Mesenchymal stem cell (in vitro differentiated cells and primary cell): ENCODE results near the gene HNRNPUL1.

Experiments
- DNase-seq: peaks from one replicate; pipeline ENCODE4 v3.0.0-alpha.2; 2013
- H2AFZ ChIP-seq: one replicate; pipeline ENCODE4 v1.6.1; 2013; ENCODE audit warnings: low read depth, mild to moderate bottlenecking, control low read depth, inconsistent platforms, low read length, moderate library complexity
- H2AK5ac ChIP-seq: 2 replicates; pipeline ENCODE4 v1.6.1; 2013; ENCODE audit warnings: low read length, moderate library complexity, mild to moderate bottlenecking, inconsistent platforms; ENCODE audit not compliant: severe bottlenecking
- H2BK120ac ChIP-seq: one replicate; pipeline ENCODE4 v1.6.1; 2013; ENCODE audit warnings: low read depth, mild to moderate bottlenecking, inconsistent platforms, low read length, moderate library complexity
- H2BK12ac ChIP-seq, 2 experiments: one replicate each; pipeline ENCODE4 v1.6.1; 2013; ENCODE audit warnings: inconsistent platforms in 2 of 2, low read length in 2 of 2, mild to moderate bottlenecking in 2 of 2, moderate library complexity in 2 of 2, control low read depth in 1 of 2
- H2BK15ac ChIP-seq: one replicate; pipeline ENCODE4 v1.6.1; 2013; ENCODE audit warnings: mild to moderate bottlenecking, low read depth, inconsistent platforms; ENCODE audit not compliant: poor library complexity, severe bottlenecking
- H2BK5ac ChIP-seq: 2 replicates; pipeline ENCODE4 v1.6.1; 2013; ENCODE audit warnings: low read depth, mild to moderate bottlenecking, low read length, control low read depth, inconsistent platforms; ENCODE audit not compliant: poor library complexity, severe bottlenecking
- H3K14ac ChIP-seq, 2 experiments: one replicate each; pipeline ENCODE4 v1.6.1; 2013; ENCODE audit warnings: inconsistent platforms in 2 of 2, low read length in 2 of 2, control low read depth in 1 of 2, mild to moderate bottlenecking in 1 of 2, moderate library complexity in 1 of 2
- H3K18ac ChIP-seq, 2 experiments: one replicate each; pipeline ENCODE4 v1.6.1; 2013; ENCODE audit warnings: inconsistent platforms in 2 of 2, low read length in 2 of 2, control low read depth in 1 of 2, low read depth in 1 of 2, mild to moderate bottlenecking in 1 of 2
- H3K23ac ChIP-seq, 2 experiments: one replicate each; pipeline ENCODE4 v1.6.1; 2013; ENCODE audit warnings: inconsistent platforms in 2 of 2, low read length in 2 of 2, mild to moderate bottlenecking in 2 of 2, moderate library complexity in 2 of 2, control low read depth in 1 of 2
- H3K27ac ChIP-seq: 2 replicates; pipeline ENCODE4 v1.5.1; 2013; ENCODE audit warnings: mild to moderate bottlenecking, moderate library complexity, low read length, control low read depth, inconsistent platforms; ENCODE audit not compliant: poor library complexity, severe bottlenecking
- H3K27me3 ChIP-seq, 2 experiments: 2 replicates each; pipeline versions ENCODE4 v1.6.1 to v1.7.0; 2013; ENCODE audit warnings: low read length in 2 of 2, mild to moderate bottlenecking in 2 of 2, moderate library complexity in 2 of 2, control low read depth in 1 of 2, inconsistent platforms in 1 of 2; ENCODE audit not compliant: control insufficient read depth in 1 of 2, insufficient read depth in 1 of 2
- H3K36me3 ChIP-seq, 2 experiments: 2 replicates each; pipeline versions ENCODE4 v1.6.1 to v1.7.0; 2013; ENCODE audit warnings: low read length in 2 of 2, control low read depth in 1 of 2, inconsistent platforms in 1 of 2, low read depth in 1 of 2, mild to moderate bottlenecking in 1 of 2; ENCODE audit not compliant: insufficient read depth in 2 of 2, control insufficient read depth in 1 of 2
- H3K4ac ChIP-seq, 2 experiments: one replicate each; pipeline ENCODE4 v1.6.1; 2013; ENCODE audit warnings: inconsistent platforms in 2 of 2, low read length in 2 of 2, mild to moderate bottlenecking in 2 of 2, moderate library complexity in 2 of 2, control low read depth in 1 of 2, low read depth in 1 of 2
- H3K4me1 ChIP-seq: 2 replicates; pipeline ENCODE4 v1.6.1; 2013; ENCODE audit warnings: low read depth, low read length, control low read depth; ENCODE audit not compliant: control insufficient read depth, insufficient read depth
- H3K4me2 ChIP-seq: 2 replicates; pipeline ENCODE4 v1.6.1; 2013; ENCODE audit warnings: low read length, mild to moderate bottlenecking, inconsistent platforms; ENCODE audit not compliant: poor library complexity, severe bottlenecking
- H3K4me3 ChIP-seq, 2 experiments: 2 replicates each; pipeline versions ENCODE4 v1.5.1 to v1.7.0; 2013; ENCODE audit warnings: low read length in 2 of 2, mild to moderate bottlenecking in 2 of 2, control low read depth in 1 of 2, low read depth in 1 of 2; ENCODE audit not compliant: insufficient read depth in 1 of 2
- H3K79me1 ChIP-seq: replicated peaks from 2 replicates; pipeline ENCODE4 v1.6.1; 2013; ENCODE audit warnings: mild to moderate bottlenecking, control low read depth, low read length, inconsistent platforms; ENCODE audit not compliant: poor library complexity, severe bottlenecking
- H3K9ac ChIP-seq: 2 replicates; pipeline ENCODE4 v1.7.0; 2013; ENCODE audit warnings: mild to moderate bottlenecking, low read length, moderate library complexity
- H3K9me3 ChIP-seq: 2 replicates; pipeline ENCODE4 v1.7.0; 2013; ENCODE audit warnings: mild to moderate bottlenecking, low read length; ENCODE audit not compliant: control insufficient read depth
- H4K8ac ChIP-seq: one replicate; pipeline ENCODE4 v1.6.1; 2013; ENCODE audit warnings: inconsistent platforms, mild to moderate bottlenecking, low read length, moderate library complexity
- H4K91ac ChIP-seq: one replicate; pipeline ENCODE4 v1.6.1; 2013; ENCODE audit warnings: mild to moderate bottlenecking, low read length, inconsistent platforms
- WGBS: methylation state at CpG from one replicate; pipeline ENCODE4 v1.1.7; 2013; ENCODE audit warnings: mixed read lengths; 5-methylcytosine and 5-hydroxymethylcytosine counted together

HNRNPUL1 gene

DNA sequence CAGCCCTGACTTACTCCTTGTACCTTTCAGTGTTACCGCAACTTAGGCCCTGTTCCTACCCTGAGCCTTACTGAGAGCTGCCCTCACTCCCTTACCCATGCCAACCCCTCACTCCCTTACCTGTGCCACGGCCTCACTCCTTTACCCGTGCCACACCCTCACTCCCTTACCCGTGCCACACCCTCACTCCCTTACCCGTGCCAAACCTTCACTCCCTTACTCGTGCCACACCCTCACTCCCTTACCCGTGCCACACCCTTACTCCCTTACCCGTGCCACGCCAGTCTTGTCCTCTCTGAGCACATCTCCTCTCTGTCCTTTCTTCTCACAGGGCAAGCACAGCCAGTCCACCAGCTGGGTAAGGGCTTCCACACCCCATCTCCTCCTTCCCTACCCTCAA is 24.8 kb upstream of the HNRNPUL1 start:
- Histone ChIP-seq H3K4me1 (peaks cover 5% of the 10 kb centered on the region), H4K91ac (no peak overlapping the region), H2BK12ac (no peak overlapping the region), H3K4me3 (peak overlapping the region in 1 of 2 experiments; percentile 3), H3K14ac (no peak overlapping the region), H2BK120ac (no peak overlapping the region), H4K8ac (no peak overlapping the region), H2BK15ac (no peak overlapping the region), H3K9me3 (no peaks in the 10 kb centered on the region), H2AFZ (no peak overlapping the region), H2AK5ac (no peak overlapping the region), H3K36me3 (peaks cover 81 to 92% of the 10 kb centered on the region in 2 experiments), H3K9ac (no peak overlapping the region), H3K27ac (no peak overlapping the region), H3K79me1 (peaks cover 32% of the 10 kb centered on the region), H3K18ac (no peak overlapping the region), H3K4me2 (no peak overlapping the region), H3K27me3 (no peaks in the 10 kb centered on the region), H2BK5ac (no peak overlapping the region), H3K23ac (no peak overlapping the region), H3K4ac (no peak overlapping the region)
- DNase-seq: no peak
- 92% methylated on average over 9 of the region's 9 CpGs for WGBS

DNA sequence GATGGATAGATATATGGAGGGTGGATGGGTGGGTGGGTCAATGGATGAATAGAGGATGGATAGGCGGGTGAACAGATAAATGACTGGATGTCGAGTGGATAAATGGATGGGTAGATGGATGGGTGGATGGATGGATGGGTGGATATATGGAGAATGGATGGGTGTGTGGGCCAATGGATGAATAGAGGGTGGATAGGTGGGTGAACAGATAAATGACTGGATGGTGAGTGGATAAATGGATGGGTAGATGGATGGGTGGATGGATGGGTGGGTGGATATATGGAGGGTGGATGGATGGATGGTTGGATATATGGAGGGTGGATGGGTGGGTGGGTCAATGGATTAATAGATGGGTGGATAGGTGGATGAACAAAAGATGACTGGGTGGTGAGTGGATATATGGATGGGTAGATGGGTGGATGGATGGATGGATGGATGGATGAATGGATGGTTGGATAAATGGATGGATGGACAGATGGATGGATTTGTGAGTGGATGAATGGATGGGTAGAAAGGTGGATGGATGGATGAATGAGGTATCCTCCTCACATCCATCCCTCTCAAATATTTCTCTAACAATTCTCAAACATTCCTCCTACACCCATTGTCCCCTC is 24.1 kb upstream of the HNRNPUL1 start:
- Histone ChIP-seq H2BK120ac (no peak overlapping the region), H2AFZ (no peak overlapping the region)
- 98% methylated on average over 2 of the region's 2 CpGs for WGBS

DNA sequence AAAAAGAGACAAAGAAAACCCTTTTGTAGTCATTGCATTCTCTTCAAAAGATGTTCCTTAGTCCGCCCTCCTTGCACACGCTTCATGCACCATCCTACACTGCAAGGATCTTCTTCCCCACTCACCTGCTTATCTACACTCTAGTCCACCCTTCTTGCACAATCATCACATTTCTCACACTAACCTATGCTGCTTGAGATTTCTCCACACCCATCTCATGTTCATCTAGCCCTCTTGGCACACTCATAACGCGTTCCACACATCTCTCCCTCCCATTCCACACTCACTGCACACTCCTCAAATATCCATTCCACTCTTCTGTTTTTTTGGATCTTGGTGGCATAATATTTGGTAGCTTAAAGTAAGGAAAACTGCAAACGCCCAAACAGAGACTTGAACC is 22.3 kb upstream of the HNRNPUL1 start:
- Histone ChIP-seq H3K9me3 (no peaks in the 10 kb centered on the region), H3K27ac (no peak overlapping the region), H3K4me3 (no peak overlapping the region), H2AK5ac (no peak overlapping the region), H3K9ac (no peak overlapping the region), H2BK5ac (no peak overlapping the region), H2BK120ac (no peak overlapping the region), H3K18ac (no peak overlapping the region), H3K79me1 (peaks cover 34% of the 10 kb centered on the region), H2BK12ac (no peak overlapping the region), H3K4me1 (peaks cover 5% of the 10 kb centered on the region), H3K23ac (no peak overlapping the region), H3K14ac (no peak overlapping the region), H3K4ac (no peak overlapping the region), H3K36me3 (peaks cover 87 to 97% of the 10 kb centered on the region in 2 experiments), H3K27me3 (no peaks in the 10 kb centered on the region), H2BK15ac (no peak overlapping the region), H3K4me2 (no peak overlapping the region), H4K8ac (no peak overlapping the region), H4K91ac (no peak overlapping the region), H2AFZ (no peak overlapping the region)
- DNase-seq: no peak
- 96% methylated on average over 5 of the region's 5 CpGs for WGBS

More for the DNA sequence above, 24.1 kb upstream of the HNRNPUL1 start:
- Histone ChIP-seq H3K79me1 (peaks cover 34% of the 10 kb centered on the region), H3K14ac (no peak overlapping the region), H2BK12ac (no peak overlapping the region), H3K27ac (no peak overlapping the region), H2BK5ac (no peak overlapping the region), H3K18ac (no peak overlapping the region), H3K4ac (no peak overlapping the region), H3K4me1 (peaks cover 5% of the 10 kb centered on the region), H3K4me3 (no peak overlapping the region), H2BK15ac (no peak overlapping the region), H3K9me3 (no peaks in the 10 kb centered on the region), H4K8ac (no peak overlapping the region), H3K23ac (no peak overlapping the region), H2AK5ac (no peak overlapping the region), H3K4me2 (no peak overlapping the region), H3K36me3 (peaks cover 83 to 93% of the 10 kb centered on the region in 2 experiments), H4K91ac (no peak overlapping the region), H3K9ac (no peak overlapping the region), H3K27me3 (no peaks in the 10 kb centered on the region)
- no peak for DNase-seq

DNA sequence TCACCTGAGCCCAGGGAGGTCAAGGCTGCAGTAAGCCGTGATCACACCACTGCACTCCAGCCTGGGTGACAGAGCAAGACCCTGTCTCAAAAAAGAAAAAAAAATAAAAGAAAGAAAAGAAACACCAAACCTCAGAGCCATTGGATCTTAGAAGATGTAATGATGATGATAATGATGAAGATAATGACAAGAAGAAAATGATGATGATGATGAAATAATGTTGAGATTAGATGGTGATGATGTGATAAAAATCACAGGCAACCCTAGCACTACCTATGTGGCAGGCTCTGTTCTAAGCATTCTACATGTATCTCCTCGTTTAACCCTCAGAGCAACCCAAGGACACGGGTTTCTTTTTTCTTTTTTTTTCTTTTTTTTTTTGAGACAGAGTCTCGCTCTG is 20.1 kb upstream of the HNRNPUL1 start:
- H2BK12ac ChIP-seq: no peak overlapping the region
- H3K36me3 ChIP-seq: peaks cover 89 to 95% of the 10 kb centered on the region in 2 experiments
- no peak for DNase-seq
- no peak overlapping the region for H3K14ac ChIP-seq
- H3K27ac ChIP-seq: no peak overlapping the region
- H3K4ac ChIP-seq: no peak overlapping the region
- no peak overlapping the region for H2BK15ac ChIP-seq
- H3K9ac ChIP-seq: no peak overlapping the region
- H3K4me1 ChIP-seq: peaks cover 8% of the 10 kb centered on the region
- H2AK5ac ChIP-seq: no peak overlapping the region
- H3K27me3 ChIP-seq: no peaks in the 10 kb centered on the region
- no peak overlapping the region for H4K91ac ChIP-seq
- no peak overlapping the region for H3K4me3 ChIP-seq
- H2BK5ac ChIP-seq: no peak overlapping the region
- H3K23ac ChIP-seq: no peak overlapping the region
- no peak overlapping the region for H2AFZ ChIP-seq
- no peaks in the 10 kb centered on the region for H3K9me3 ChIP-seq
- H3K18ac ChIP-seq: no peak overlapping the region
- no peak overlapping the region for H3K4me2 ChIP-seq
- no peak overlapping the region for H4K8ac ChIP-seq
- H2BK120ac ChIP-seq: no peak overlapping the region
- H3K79me1 ChIP-seq: peaks cover 31% of the 10 kb centered on the region
- 97% methylated on average over 3 of the region's 4 CpGs for WGBS
